Urinary bladder (tissue), 4 donors: ENCODE data around the gene STAMBP. TPM values are rescaled to one million over a fixed set of nuclear protein-coding genes. Genes with fewer than 3 reads are reported as not detected.

ENCODE experiments used
- DNase-seq: peaks from one replicate; pipeline ENCODE4 v3.0.0-alpha.2; 2015; ENCODE audit errors: extremely low spot score
- H3K27ac ChIP-seq: one replicate; pipeline ENCODE4 v1.5.1; 2013; ENCODE audit warnings: low read depth, mild to moderate bottlenecking, moderate library complexity
- H3K36me3 ChIP-seq: one replicate; pipeline ENCODE4 v1.6.1; 2013; ENCODE audit warnings: mild to moderate bottlenecking, moderate library complexity; ENCODE audit not compliant: insufficient read depth
- H3K4me1 ChIP-seq: one replicate; pipeline ENCODE4 v1.6.1; 2013; ENCODE audit warnings: mild to moderate bottlenecking, moderate library complexity; ENCODE audit not compliant: insufficient read depth
- H3K4me3 ChIP-seq: one replicate; pipeline ENCODE4 v1.5.1; 2013; ENCODE audit warnings: low read depth, low read length
- WGBS: extraction: QIAGEN DNeasy Blood & Tissue Kit; methylation state at CpG from one replicate; pipeline ENCODE4 v1.1.7; 2013; 5-methylcytosine and 5-hydroxymethylcytosine counted together
- polyA plus RNA-seq: library from polyadenylated mRNA; stranded (reverse); fragments of 200-250 nt; gene quantifications from one replicate; pipeline ENCODE4 v1.2.3, GENCODE V29; 2013
- total RNA-seq: library from RNA; depleted of rRNA; stranded (reverse); fragments of >200 nt; gene quantifications from one replicate; pipeline ENCODE4 v1.2.3, GENCODE V29; 2014
- donor health status: healthy with polysubstance abuse.
- donor health status: healthy.

The STAMBP gene
- total and polyA plus RNA-seq, 2 donors, result 30.4 to 35.2 TPM

DNA sequence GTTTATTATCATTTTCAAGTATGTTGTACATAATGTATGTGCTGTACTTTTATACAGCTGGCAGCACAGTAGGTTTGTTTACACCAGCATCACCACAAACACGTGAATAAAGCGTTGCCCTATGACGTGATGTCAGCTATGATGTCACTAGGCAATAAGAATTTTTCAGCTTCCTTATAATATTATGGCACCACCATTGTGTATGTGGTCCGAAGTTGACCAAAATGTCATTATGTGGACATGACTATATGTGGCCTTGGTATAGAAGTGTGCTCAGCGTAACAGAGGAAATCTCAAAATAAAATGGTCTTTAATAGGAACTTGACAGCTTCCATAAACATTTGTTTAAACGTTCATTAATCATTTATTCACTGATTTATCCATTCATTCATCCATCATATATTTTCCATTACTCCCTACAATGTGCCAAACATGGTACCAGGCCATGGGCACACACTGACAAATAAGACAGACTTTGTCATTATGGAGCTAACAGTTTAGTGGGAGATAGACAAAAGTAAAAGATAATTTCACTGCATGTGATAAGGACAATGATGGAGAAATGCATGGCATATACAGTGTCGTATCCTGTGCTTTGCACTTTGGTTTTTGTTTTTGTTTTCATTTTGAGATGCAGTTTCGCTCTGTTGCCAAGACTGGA, 82.9 kb downstream of the STAMBP start:
- 63% methylated on average over 8 of the region's 8 CpGs for WGBS
- Histone ChIP-seq H3K4me3 (no peak overlapping the region), H3K36me3 (no peaks in the 10 kb centered on the region), H3K27ac (no peak overlapping the region), H3K4me1 (no peaks in the 10 kb centered on the region)
- no peak for DNase-seq

DNA sequence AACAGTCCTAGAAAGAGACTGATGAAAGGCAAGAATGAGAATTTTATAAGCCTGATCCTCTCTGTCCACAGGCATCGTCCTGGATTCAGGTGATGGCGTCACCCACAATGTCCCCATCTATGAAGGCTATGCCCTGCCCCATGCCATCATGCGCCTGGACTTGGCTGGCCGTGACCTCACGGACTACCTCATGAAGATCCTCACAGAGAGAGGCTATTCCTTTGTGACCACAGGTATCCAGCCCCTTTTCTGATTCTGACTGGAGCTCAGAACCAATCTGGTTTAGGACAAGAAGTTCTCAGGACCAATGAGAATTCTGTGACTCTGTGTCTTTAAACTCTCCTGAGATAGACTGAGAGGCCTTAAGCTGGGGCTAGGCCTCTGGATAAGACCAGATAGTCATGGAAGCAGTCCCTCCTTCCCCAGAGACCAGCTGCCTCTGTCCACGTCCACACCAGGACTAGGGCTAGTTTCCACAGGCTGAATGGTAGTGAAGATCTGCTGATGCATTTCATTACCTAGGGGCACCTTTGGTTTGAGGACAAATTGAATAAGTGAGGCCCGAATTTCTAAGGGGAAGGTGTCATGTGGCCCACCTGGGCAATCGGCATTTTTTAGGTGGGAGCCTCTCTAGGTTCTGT, 84.8 kb downstream of the STAMBP start:
- DNase-seq, result no peak
- WGBS, result 84% methylated on average over 8 of the region's 8 CpGs
- Histone ChIP-seq H3K4me1 (no peaks in the 10 kb centered on the region), H3K27ac (no peak overlapping the region), H3K4me3 (no peak overlapping the region), H3K36me3 (no peaks in the 10 kb centered on the region)

DNA sequence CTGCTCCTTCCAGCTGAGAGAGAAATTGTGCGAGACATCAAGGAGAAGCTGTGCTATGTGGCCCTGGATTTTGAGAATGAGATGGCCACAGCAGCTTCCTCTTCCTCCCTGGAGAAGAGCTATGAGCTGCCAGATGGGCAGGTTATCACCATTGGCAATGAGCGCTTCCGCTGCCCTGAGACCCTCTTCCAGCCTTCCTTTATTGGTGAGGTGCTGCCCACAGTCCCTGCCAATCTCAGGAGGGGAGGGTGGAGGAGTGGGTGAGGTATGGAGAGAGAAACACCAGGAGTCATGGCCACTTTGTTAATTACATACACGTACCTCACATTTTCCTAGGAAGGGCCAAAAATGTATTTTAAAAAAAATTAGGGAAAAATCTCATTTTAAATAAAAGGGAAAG, 85.9 kb downstream of the STAMBP start:
- 82% methylated on average over 4 of the region's 4 CpGs for WGBS
- no peaks in the 10 kb centered on the region for H3K4me1 ChIP-seq
- DNase-seq, result no peak
- H3K27ac ChIP-seq, result no peak overlapping the region
- no peaks in the 10 kb centered on the region for H3K36me3 ChIP-seq
- H3K4me3 ChIP-seq, result no peak overlapping the region

DNA sequence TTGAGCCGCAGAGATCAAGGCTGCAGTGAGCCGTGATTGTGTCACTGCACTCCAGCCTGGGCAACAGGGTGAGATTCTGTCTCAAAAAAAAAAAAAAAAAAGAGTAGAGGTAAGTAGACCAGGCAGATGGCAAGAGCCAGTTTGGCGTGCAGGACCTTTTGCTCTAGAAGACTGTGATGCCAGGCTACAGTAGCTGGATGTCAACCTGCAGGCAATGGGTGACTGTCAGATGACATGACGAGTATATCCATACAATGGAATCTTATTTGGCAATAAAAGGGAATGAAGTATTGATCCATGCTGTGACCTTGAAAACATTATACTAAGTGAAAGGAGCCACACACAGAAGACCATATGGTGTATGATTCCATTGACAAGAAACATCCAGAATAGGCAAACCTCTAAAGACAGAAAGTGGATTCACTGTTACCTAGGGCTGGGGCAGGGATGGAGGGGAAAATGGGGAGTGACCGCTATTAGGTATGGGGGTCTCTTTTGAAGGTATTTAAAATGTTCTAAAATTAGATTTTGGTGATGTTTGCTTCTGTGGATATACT, 86.8 kb downstream of the STAMBP start:
- Histone ChIP-seq H3K36me3 (no peaks in the 10 kb centered on the region), H3K27ac (no peak overlapping the region), H3K4me3 (no peak overlapping the region), H3K4me1 (no peaks in the 10 kb centered on the region)
- 85% methylated on average over 5 of the region's 5 CpGs for WGBS
- DNase-seq, result no peak

DNA sequence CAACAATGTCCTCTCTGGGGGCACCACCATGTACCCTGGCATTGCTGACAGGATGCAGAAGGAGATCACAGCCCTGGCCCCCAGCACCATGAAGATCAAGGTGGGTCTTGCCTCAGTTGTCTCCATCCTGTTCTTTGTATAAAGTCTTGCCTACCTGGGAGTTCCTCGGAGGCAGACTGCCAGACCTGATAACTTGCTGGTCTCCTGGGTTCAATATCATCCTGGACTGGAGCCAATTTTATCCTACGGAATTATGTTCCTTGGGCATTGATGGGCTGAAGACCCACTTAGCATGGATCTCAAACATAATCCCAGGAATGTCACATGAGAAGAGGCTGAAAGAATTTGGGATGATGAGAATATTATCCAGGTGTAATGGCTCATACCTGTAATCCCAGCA, 87.9 kb downstream of the STAMBP start:
- DNase-seq, result no peak
- H3K27ac ChIP-seq, result no peak overlapping the region
- H3K4me1 ChIP-seq, result no peaks in the 10 kb centered on the region
- no peaks in the 10 kb centered on the region for H3K36me3 ChIP-seq
- WGBS, result 58% methylated on average over 2 of the region's 2 CpGs
- no peak overlapping the region for H3K4me3 ChIP-seq

DNA sequence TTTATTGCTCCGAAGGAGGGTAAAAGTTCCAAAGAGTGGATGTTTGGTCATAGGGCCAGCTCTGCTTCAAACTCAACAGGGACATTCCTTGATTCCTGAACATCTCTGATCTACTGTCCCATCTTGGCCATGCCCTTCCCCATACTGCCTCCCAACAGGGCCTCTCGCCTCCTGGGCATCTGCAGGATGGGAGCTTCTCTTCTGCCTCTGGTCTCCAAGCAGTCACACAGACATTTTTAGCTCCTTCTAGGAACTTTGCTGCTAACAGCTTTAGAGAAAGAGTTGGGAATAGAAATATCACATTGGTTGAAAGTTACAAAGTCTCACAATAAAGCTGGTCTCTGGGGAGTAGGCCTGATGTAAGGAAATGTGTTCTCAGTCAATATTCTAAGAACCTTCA, 88.5 kb downstream of the STAMBP start:
- DNase-seq, result no peak
- WGBS, result 88% methylated on average over 2 of the region's 2 CpGs
- H3K36me3 ChIP-seq, result no peaks in the 10 kb centered on the region
- H3K4me3 ChIP-seq, result no peak overlapping the region
- no peaks in the 10 kb centered on the region for H3K4me1 ChIP-seq
- H3K27ac ChIP-seq, result no peak overlapping the region

DNA sequence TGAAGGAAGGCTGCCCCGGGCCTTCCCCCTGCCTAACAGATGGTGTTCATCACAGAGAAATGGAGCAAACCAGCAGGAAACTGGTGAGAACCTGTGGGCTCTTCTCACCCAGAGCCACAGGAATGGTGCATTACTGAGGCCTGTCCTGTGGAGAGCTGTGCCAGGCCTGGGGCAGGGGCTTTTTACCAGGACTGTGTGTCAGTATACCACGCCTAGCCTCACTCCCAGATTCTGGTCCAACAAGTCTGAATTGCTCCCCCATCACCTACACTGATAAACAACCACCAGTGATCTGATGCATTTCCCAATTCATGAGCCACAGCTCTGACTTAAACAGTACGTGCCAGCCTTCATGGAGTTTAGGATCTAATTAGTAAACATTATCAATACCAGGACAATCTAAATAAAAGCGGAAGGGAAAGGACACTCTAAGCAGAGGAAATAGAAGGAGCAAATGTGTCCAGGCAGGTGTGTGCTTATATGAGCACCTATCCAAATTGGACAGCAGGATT, 89.0 kb downstream of the STAMBP start:
- DNase-seq, result no peak
- Histone ChIP-seq H3K36me3 (no peaks in the 10 kb centered on the region), H3K4me3 (no peak overlapping the region), H3K4me1 (no peaks in the 10 kb centered on the region), H3K27ac (no peak overlapping the region)
- 69% methylated on average over 4 of the region's 4 CpGs for WGBS

DNA sequence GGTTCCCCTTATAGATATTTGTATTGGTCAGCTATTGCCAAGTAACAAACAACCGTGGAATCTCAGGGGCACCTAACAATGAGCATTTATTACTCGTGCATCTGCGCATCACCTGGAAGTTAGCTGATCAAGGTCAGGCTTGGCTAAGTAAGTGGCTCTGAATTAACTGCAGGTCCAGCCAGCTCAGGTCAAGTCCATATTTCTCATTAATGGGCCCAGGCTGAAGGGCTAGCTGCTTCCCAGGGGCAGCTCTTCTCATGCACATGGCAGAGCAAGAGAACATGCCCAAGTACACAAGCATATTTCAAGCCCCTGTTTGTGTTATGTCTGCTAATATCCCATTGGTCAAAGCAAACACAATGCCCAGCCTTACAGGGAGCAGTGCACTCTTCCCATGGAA, 90.1 kb downstream of the STAMBP start:
- H3K36me3 ChIP-seq, result no peaks in the 10 kb centered on the region
- H3K27ac ChIP-seq, result no peak overlapping the region
- no peak overlapping the region for H3K4me3 ChIP-seq
- no peak for DNase-seq
- H3K4me1 ChIP-seq, result no peaks in the 10 kb centered on the region
- WGBS, result 80% methylated on average over 3 of the region's 3 CpGs

DNA sequence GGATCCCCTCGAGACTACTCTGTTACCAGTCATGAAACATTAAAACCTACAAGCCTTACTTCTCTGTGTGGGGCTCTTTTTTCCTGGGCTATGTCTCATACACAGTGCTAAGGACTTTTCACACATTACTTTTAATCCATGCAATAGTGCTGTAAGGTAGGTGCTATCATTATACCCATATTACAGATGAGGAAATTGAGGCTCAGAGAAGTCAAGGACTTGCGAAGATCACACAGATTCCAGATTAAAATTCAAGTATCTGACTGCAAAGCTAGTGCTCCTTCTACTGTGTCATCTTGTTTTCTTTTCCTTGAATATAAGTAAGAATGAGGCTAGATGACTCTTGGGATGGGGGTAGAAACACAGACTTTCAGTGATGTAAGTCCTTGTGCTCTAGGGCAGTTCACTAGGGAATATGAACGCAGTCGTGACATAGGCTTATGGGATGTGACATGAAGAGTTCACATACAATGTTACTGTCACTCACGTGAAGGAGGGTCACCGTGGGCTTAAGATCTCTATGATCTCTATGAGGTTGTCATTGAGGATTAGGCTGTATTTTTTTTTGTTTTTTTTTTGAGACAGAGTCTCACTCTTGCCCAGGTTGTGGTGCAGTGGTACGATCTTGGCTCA, 91.0 kb downstream of the STAMBP start:
- H3K4me1 ChIP-seq, result no peaks in the 10 kb centered on the region
- 68% methylated on average over 7 of the region's 7 CpGs for WGBS
- no peak for DNase-seq
- H3K27ac ChIP-seq, result no peak overlapping the region
- no peaks in the 10 kb centered on the region for H3K36me3 ChIP-seq
- H3K4me3 ChIP-seq, result no peak overlapping the region

DNA sequence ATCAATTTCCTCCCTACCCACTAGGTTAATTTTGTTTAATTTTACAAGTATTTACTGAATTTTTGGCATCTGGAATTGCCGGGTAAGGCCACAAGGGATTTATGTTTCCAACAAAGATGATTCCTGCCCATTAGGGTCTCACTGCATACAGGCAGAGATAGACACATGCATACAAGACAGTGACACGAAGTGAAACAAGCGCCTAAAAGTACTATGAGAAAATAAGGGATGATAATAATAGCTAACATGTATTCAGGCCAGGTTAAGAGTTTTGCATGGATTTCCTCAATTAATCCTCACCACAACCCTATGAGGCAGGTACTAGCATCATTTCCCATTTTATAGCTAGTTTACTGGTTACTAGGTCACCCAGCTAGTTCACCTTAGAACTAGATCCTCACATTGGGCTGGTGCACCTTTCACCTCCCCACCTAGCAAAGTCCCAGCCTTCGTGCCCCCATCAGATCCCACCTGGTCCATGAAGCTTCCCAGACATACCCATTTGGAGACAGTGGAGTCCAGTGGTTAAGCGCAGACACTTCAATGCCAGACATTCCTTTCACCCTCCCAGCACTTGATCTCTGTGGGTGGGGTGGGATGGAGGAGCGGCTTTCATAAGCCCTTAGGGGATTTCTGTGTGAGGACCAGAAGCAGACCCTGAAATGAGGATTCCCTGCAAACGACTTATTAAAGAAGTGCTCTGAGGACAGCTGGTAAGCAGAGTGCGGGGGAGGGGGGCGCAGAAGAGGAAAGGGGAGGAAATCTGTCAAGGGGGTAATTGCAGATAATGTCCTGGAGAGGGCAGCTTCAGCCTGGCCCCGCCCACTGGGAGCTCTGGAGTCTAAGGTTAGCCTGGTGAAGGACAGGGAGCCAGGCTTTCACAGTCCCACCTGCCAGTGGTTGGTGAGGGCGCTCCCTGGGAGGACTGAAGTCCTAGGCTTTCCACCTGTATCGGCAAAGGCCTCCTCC, 92.1 kb downstream of the STAMBP start:
- Histone ChIP-seq H3K36me3 (no peaks in the 10 kb centered on the region), H3K4me3 (no peak overlapping the region), H3K27ac (no peak overlapping the region), H3K4me1 (no peaks in the 10 kb centered on the region)
- DNase-seq, result no peak
- WGBS, result 36% methylated on average over 12 of the region's 12 CpGs

DNA sequence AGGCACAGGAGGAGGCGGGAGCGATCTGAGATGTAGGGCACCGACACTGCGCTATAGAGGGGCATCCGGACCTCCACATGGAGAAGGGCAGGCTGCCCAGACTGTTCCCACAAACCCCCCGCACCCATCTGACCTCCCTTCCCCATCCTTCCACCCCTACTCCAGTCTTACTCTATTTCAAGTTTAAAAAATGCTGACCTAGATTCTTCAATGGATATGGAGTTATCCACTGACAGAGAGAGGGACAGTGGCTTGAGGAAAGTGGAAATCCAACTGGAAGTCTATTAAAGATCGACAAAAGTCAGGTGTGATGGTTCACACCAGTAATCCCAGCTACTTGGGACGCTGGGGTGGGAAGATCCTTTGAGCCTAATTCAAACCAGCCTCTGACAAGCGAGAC, 92.8 kb downstream of the STAMBP start:
- 67% methylated on average over 9 of the region's 9 CpGs for WGBS
- Histone ChIP-seq H3K36me3 (no peaks in the 10 kb centered on the region), H3K4me1 (no peaks in the 10 kb centered on the region), H3K4me3 (no peak overlapping the region), H3K27ac (no peak overlapping the region)
- DNase-seq, result no peak

DNA sequence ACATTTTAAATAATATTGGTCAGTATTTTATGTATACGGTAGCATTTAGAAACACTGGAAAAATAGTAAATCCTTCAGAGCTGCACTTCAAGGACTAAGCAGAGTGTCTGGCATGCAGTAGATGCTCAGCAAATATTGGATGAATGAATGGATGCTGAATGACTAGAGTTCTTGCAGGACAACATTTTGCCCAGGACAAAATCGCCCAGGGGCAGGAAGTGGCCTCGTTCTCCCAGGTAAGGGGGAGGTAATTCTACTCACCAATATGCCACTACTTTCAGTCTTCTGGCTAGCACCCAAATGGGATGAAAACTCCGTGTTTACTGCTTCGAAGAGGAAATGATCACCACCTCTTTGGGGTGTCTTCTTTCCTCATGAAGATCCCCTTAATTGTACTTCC, 93.9 kb downstream of the STAMBP start:
- H3K36me3 ChIP-seq, result no peaks in the 10 kb centered on the region
- H3K4me1 ChIP-seq, result no peaks in the 10 kb centered on the region
- no peak overlapping the region for H3K4me3 ChIP-seq
- WGBS, result 45% methylated on average over 5 of the region's 5 CpGs
- DNase-seq, result no peak
- no peak overlapping the region for H3K27ac ChIP-seq
